ENCODE results near the gene PIK3R3. TPM values are rescaled to one million over a fixed set of nuclear protein-coding genes. Genes with fewer than 3 reads are reported as not detected.

The PIK3R3 gene
- polyA plus RNA-seq, 2 of the 4 experiments (the other 2 are of a cell fraction) = 2.1 to 2.2 TPM

DNA sequence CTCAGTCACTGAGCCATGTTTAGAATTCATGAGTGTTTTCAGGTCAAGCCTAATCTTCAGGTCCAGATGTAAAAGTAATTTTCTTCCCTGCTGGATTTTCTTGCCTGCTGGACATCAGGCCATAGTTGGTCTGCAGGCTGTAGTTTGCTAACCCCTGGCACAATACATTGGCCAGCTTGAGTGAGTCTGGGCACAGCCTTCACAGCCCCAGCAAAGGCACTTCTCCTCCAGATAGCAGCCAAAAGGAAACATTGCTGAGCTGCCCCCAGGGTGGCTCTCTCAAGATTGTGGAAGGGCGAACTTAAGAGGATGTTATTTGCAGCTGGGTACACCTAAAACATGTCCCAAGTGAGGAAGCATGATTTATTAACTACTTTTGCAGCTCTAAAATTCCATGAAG lies 126.8 kb downstream of the PIK3R3 start:
- CTCF ChIA-PET = no interaction called here
- H3K9me3 ChIP-seq = no peaks in the 10 kb centered on the region
- TF ChIP-seq SREBF2 (IDR thresholded peaks at IDR 0.05) (no peak), SMC3 (IDR thresholded peaks at IDR 0.05) (no peak), NR3C1 (IDR thresholded peaks at IDR 0.05) (no peak), ZSCAN20 (CRISPR knock-in tag; IDR thresholded peaks at IDR 0.05) (no peak), HEYL (CRISPR knock-in tag; IDR thresholded peaks at IDR 0.05) (no peak), EP300 (IDR thresholded peaks at IDR 0.05) (no peak), TFCP2L1 (CRISPR knock-in tag; IDR thresholded peaks at IDR 0.05) (no peak), FOSB (CRISPR knock-in tag; IDR thresholded peaks at IDR 0.05) (no peak), RARB (CRISPR knock-in tag; IDR thresholded peaks at IDR 0.05) (no peak), CHD2 (IDR thresholded peaks at IDR 0.05; ENCODE audit: low read length, partially characterized antibody) (no peak), ESRRA (IDR thresholded peaks at IDR 0.05; ENCODE audit: borderline replicate concordance, low read length) (no peak), JUN (IDR thresholded peaks at IDR 0.05) (no peak), RNF2 (IDR thresholded peaks at IDR 0.05; ENCODE audit: borderline replicate concordance, low read depth) (no peak), ZC3H11A (IDR thresholded peaks at IDR 0.05) (no peak), PHF8 (IDR thresholded peaks at IDR 0.05; ENCODE audit: borderline replicate concordance, low read depth) (no peak), JUNB (IDR thresholded peaks at IDR 0.05) (no peak)
- TF ChIP-seq, protein P1, sequence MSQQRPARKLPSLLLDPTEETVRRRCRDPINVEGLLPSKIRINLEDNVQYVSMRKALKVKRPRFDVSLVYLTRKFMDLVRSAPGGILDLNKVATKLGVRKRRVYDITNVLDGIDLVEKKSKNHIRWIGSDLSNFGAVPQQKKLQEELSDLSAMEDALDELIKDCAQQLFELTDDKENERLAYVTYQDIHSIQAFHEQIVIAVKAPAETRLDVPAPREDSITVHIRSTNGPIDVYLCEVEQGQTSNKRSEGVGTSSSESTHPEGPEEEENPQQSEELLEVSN (IDR thresholded peaks at IDR 0.05; ENCODE audit: borderline replicate concordance, low read depth) = no peak
- TF ChIP-seq, protein P2, sequence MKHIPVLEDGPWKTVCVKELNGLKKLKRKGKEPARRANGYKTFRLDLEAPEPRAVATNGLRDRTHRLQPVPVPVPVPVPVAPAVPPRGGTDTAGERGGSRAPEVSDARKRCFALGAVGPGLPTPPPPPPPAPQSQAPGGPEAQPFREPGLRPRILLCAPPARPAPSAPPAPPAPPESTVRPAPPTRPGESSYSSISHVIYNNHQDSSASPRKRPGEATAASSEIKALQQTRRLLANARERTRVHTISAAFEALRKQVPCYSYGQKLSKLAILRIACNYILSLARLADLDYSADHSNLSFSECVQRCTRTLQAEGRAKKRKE (CRISPR knock-in tag; IDR thresholded peaks at IDR 0.05; ENCODE audit: low read depth) = no peak
- TF ChIP-seq, protein P3, sequence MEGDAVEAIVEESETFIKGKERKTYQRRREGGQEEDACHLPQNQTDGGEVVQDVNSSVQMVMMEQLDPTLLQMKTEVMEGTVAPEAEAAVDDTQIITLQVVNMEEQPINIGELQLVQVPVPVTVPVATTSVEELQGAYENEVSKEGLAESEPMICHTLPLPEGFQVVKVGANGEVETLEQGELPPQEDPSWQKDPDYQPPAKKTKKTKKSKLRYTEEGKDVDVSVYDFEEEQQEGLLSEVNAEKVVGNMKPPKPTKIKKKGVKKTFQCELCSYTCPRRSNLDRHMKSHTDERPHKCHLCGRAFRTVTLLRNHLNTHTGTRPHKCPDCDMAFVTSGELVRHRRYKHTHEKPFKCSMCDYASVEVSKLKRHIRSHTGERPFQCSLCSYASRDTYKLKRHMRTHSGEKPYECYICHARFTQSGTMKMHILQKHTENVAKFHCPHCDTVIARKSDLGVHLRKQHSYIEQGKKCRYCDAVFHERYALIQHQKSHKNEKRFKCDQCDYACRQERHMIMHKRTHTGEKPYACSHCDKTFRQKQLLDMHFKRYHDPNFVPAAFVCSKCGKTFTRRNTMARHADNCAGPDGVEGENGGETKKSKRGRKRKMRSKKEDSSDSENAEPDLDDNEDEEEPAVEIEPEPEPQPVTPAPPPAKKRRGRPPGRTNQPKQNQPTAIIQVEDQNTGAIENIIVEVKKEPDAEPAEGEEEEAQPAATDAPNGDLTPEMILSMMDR (IDR thresholded peaks at IDR 0.05) = no peak
- TF ChIP-seq, protein P4, sequence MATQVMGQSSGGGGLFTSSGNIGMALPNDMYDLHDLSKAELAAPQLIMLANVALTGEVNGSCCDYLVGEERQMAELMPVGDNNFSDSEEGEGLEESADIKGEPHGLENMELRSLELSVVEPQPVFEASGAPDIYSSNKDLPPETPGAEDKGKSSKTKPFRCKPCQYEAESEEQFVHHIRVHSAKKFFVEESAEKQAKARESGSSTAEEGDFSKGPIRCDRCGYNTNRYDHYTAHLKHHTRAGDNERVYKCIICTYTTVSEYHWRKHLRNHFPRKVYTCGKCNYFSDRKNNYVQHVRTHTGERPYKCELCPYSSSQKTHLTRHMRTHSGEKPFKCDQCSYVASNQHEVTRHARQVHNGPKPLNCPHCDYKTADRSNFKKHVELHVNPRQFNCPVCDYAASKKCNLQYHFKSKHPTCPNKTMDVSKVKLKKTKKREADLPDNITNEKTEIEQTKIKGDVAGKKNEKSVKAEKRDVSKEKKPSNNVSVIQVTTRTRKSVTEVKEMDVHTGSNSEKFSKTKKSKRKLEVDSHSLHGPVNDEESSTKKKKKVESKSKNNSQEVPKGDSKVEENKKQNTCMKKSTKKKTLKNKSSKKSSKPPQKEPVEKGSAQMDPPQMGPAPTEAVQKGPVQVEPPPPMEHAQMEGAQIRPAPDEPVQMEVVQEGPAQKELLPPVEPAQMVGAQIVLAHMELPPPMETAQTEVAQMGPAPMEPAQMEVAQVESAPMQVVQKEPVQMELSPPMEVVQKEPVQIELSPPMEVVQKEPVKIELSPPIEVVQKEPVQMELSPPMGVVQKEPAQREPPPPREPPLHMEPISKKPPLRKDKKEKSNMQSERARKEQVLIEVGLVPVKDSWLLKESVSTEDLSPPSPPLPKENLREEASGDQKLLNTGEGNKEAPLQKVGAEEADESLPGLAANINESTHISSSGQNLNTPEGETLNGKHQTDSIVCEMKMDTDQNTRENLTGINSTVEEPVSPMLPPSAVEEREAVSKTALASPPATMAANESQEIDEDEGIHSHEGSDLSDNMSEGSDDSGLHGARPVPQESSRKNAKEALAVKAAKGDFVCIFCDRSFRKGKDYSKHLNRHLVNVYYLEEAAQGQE (IDR thresholded peaks at IDR 0.05) = no peak
- H3K4me2 ChIP-seq = no peak overlapping the region
- H3K27ac ChIP-seq = no peak overlapping the region
- no peaks in the 10 kb centered on the region for H3K4me1 ChIP-seq
- H3K4me3 ChIP-seq = no peak overlapping the region
- ATAC-seq (no peak), DNase-seq (ENCODE audit: low read depth in 1 of 2, low spot score in 1 of 2) (no peak), FAIRE-seq (no peak)
- 100% methylated on average over 1 of the region's 1 CpG for WGBS (ENCODE audit: missing lambda C conversion rate)
- POLR2A ChIA-PET = no interaction called here

DNA sequence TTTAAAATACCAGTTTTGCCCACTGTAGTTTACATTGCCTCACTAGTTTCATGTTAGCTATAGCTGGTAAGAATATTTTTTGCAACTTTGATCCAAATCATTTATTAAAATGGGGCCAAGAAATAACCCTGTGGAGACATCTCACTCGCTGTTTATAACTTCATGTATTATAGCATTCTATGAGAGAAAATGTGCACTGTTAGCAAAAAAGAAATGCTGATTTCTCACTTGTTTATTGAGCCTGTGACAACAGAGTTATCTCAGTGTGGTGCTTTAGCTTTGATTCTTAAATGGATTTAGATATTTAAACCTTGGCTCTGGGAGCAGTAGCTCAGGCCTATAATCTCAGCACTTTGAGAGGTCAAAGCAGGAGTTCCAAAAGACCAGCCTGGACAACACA lies 127.9 kb downstream of the PIK3R3 start:
- TF ChIP-seq, protein P5, sequence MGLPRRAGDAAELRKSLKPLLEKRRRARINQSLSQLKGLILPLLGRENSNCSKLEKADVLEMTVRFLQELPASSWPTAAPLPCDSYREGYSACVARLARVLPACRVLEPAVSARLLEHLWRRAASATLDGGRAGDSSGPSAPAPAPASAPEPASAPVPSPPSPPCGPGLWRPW (IDR thresholded peaks at IDR 0.05) = no peak
- TF ChIP-seq MAFK (IDR thresholded peaks at IDR 0.05; ENCODE audit: partially characterized antibody) = peak; percentile 79
- WGBS (ENCODE audit: missing lambda C conversion rate) = 90% methylated on average over 1 of the region's 1 CpG
- Histone ChIP-seq H3K9me3 (no peaks in the 10 kb centered on the region), H3K4me2 (no peak overlapping the region), H3K4me3 (no peak overlapping the region), H3K4me1 (0 out of 3 replicates have a peak, but pooled peaks cover under 1% of the 10 kb centered on the region), H3K27ac (no peak overlapping the region)
- FAIRE-seq (no peak), ATAC-seq (no peak), DNase-seq (ENCODE audit: low read depth in 1 of 2, low spot score in 1 of 2) (no peak)
- ChIA-PET POLR2A (no interaction called here), CTCF (no interaction called here)

Data from A549 (cell line).